Suprapubic skin (tissue), 3 donors: ENCODE data around the gene CNBD2.

Experiments
- EP300 ChIP-seq: sonication (generic); formaldehyde crosslinking; IDR thresholded peaks from one replicate; pipeline ENCODE4 v1.6.1; 2017; ENCODE audit warnings: antibody characterized with exemption
- POLR2A ChIP-seq, 2 donors: fragments of 450-650 bp; IDR thresholded peaks; one replicate each; pipeline ENCODE4 v1.6.1; 2017; ENCODE audit warnings: antibody characterized with exemption in 2 of 2, mild to moderate bottlenecking in 2 of 2, moderate library complexity in 2 of 2
- TF ChIP-seq, protein P1 (sequence below), 2 donors: fragments of 200-600 bp in 1 of 2; fragments of 450-650 bp in 1 of 2; sonication (generic) in 1 of 2; IDR thresholded peaks; one replicate each; pipeline ENCODE4 v1.5.1; 2016 to 2019; ENCODE audit warnings: antibody characterized with exemption in 2 of 2, mild to moderate bottlenecking in 1 of 2, moderate library complexity in 1 of 2

DNA sequence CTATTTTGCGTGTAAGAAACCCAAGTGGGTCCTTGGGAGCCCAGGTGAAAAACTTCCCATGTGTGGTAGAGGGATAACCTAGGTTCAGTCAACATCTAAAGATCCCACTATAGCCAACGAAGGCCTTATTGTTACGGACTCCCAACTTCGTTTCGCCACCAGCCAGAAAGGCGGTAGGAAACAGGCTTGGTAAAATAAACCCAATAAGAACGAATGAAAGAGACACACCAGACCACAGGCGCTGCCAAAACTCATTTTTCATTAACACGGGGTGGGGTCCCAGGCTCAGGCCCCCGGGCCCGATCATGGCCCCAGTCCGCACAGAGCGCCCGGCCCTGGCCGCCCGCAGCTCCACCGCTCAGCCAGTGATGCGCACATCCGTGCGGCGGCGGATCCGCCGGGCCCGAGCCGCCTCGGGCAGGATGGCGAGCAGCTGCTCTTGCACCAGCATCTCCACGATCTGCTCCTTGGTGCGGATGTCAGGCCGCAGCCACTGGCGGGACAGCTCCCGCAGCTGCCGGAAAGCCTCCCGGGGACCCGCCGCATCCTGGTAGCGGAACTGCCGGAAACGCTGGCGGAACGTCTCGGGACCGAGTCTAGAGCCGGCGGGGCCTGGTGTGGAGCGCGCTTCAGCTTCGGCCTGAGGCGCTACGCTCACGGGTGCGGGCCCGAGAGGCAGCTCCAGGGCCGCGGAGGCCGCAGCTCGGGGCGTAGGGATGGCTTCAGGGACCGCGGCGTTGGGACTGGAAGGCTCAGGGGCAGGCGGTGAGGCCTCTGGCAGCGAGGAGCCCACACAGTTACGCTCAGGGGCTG, 14.8 kb upstream of the CNBD2 start:
- TF ChIP-seq, protein P1, sequence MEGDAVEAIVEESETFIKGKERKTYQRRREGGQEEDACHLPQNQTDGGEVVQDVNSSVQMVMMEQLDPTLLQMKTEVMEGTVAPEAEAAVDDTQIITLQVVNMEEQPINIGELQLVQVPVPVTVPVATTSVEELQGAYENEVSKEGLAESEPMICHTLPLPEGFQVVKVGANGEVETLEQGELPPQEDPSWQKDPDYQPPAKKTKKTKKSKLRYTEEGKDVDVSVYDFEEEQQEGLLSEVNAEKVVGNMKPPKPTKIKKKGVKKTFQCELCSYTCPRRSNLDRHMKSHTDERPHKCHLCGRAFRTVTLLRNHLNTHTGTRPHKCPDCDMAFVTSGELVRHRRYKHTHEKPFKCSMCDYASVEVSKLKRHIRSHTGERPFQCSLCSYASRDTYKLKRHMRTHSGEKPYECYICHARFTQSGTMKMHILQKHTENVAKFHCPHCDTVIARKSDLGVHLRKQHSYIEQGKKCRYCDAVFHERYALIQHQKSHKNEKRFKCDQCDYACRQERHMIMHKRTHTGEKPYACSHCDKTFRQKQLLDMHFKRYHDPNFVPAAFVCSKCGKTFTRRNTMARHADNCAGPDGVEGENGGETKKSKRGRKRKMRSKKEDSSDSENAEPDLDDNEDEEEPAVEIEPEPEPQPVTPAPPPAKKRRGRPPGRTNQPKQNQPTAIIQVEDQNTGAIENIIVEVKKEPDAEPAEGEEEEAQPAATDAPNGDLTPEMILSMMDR (IDR thresholded peaks at IDR 0.05) = no peak
- no peak for TF ChIP-seq EP300
- TF ChIP-seq POLR2A (IDR thresholded peaks at IDR 0.05) = no peak
